Measurements from ENCODE around the gene METTL15. TPM values are rescaled to one million over a fixed set of nuclear protein-coding genes. Genes with fewer than 3 reads are reported as not detected.

METTL15 gene
- total RNA-seq, 4 donors from 2014 or later: 8.5 to 41.1 (median 17.0) TPM

GRCh38 chr11:28110821-28111200 lies 2.6 kb downstream of the METTL15 start:
- intact Hi-C loops (cut with DNase I; ENCODE audit: low total_unique reads): no loop called here

DNA sequence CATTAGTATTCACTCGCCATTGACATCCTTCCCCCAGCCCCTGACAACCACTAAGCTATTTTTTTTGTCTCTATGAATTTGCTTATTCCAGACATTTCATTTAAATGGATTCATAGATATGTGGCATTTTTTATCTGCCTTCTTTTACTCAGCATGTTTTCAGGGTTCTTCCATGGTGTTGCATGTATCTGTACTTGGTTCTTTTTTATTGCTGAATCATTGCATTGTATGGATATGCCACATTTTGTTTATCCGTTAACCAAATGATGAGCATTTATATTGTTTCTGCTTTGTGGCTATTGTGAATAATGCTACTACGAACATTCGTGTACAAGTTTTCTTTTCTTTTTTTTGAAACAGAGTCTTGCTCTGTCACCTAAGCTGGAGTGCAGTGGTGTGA lies 5.9 kb downstream of the METTL15 start:
- Histone ChIP-seq H3K4me1 (no peaks in the 10 kb centered on the region), H3K9me3 (no peaks in the 10 kb centered on the region), H3K4me3 (no peak overlapping the region), H3K36me3 (no peaks in the 10 kb centered on the region), H3K27me3 (no peaks in the 10 kb centered on the region), H3K27ac (no peak overlapping the region)
- intact Hi-C loops (cut with DNase I; ENCODE audit: low total_unique reads): no loop called here
- DNase-seq: no peak
- TF ChIP-seq POLR2A (IDR thresholded peaks at IDR 0.05): no peak
- TF ChIP-seq, protein P1, sequence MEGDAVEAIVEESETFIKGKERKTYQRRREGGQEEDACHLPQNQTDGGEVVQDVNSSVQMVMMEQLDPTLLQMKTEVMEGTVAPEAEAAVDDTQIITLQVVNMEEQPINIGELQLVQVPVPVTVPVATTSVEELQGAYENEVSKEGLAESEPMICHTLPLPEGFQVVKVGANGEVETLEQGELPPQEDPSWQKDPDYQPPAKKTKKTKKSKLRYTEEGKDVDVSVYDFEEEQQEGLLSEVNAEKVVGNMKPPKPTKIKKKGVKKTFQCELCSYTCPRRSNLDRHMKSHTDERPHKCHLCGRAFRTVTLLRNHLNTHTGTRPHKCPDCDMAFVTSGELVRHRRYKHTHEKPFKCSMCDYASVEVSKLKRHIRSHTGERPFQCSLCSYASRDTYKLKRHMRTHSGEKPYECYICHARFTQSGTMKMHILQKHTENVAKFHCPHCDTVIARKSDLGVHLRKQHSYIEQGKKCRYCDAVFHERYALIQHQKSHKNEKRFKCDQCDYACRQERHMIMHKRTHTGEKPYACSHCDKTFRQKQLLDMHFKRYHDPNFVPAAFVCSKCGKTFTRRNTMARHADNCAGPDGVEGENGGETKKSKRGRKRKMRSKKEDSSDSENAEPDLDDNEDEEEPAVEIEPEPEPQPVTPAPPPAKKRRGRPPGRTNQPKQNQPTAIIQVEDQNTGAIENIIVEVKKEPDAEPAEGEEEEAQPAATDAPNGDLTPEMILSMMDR (IDR thresholded peaks at IDR 0.05): no peak

More at GRCh38 chr11:28110821-28111200, 2.6 kb downstream of the METTL15 start:
- TF ChIP-seq, protein P1 (IDR thresholded peaks at IDR 0.05): no peak
- no peak for TF ChIP-seq POLR2A (IDR thresholded peaks at IDR 0.05)
- no peaks in the 10 kb centered on the region for H3K9me3 ChIP-seq
- no peaks in the 10 kb centered on the region for H3K4me1 ChIP-seq
- H3K27ac ChIP-seq: peak overlapping the region; percentile 77 to 86
- peak overlapping the region; percentile 56 to 83 for H3K4me3 ChIP-seq
- H3K36me3 ChIP-seq: no peaks in the 10 kb centered on the region
- no peaks in the 10 kb centered on the region for H3K27me3 ChIP-seq
- no peak for DNase-seq

- no peaks in the 10 kb centered on the region for H3K27me3 ChIP-seq
- H3K4me3 ChIP-seq: no peak overlapping the region
- intact Hi-C loops (cut with DNase I; ENCODE audit: low total_unique reads): no loop called here
- H3K36me3 ChIP-seq: no peaks in the 10 kb centered on the region
- DNase-seq: no peak
- no peaks in the 10 kb centered on the region for H3K4me1 ChIP-seq
- TF ChIP-seq, protein P1 (IDR thresholded peaks at IDR 0.05): no peak
- no peak for TF ChIP-seq POLR2A (IDR thresholded peaks at IDR 0.05)
- no peaks in the 10 kb centered on the region for H3K9me3 ChIP-seq
- H3K27ac ChIP-seq: no peak overlapping the region
Observed at GRCh38 chr11:28114731-28115130, 6.5 kb downstream of the METTL15 start.

GRCh38 chr11:28117712-28118111 lies 9.5 kb downstream of the METTL15 start:
- H3K36me3 ChIP-seq: no peaks in the 10 kb centered on the region
- no peaks in the 10 kb centered on the region for H3K9me3 ChIP-seq
- no peak for TF ChIP-seq POLR2A (IDR thresholded peaks at IDR 0.05)
- TF ChIP-seq, protein P1 (IDR thresholded peaks at IDR 0.05): no peak
- H3K27ac ChIP-seq: no peak overlapping the region
- DNase-seq: no peak
- no peak overlapping the region for H3K4me3 ChIP-seq
- peaks cover 0 to 4% of the 10 kb centered on the region in 2 donors for H3K4me1 ChIP-seq
- intact Hi-C loops (cut with DNase I; ENCODE audit: low total_unique reads): no loop called here
- H3K27me3 ChIP-seq: no peaks in the 10 kb centered on the region

DNA sequence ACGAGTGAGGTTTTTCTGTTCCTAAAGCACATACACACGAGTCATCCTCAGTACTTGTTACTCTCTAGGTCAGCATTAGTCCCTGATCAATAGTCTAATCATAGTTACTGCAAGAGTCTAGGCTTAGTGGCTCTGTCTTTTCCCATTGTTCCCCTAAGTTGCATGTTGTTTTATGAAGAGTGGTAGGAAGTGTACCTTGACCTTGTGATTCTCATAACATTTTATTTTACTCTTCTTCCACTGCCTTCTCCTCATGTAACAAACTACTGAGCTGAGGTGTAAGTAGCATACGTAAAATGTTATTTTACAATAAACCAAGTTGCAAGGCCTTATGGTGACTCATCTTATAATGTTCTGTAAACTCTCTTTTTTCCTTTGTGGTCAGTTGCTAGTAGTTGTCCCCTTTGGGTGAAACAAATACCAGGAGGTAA lies 15.0 kb downstream of the METTL15 start:
- intact Hi-C loops (cut with DNase I; ENCODE audit: low total_unique reads): no loop called here
- Histone ChIP-seq H3K27me3 (no peaks in the 10 kb centered on the region), H3K9me3 (no peaks in the 10 kb centered on the region), H3K36me3 (no peaks in the 10 kb centered on the region), H3K4me1 (peaks cover 0 to 4% of the 10 kb centered on the region in 2 donors), H3K27ac (no peak overlapping the region), H3K4me3 (no peak overlapping the region)
- no peak for DNase-seq
- TF ChIP-seq POLR2A (IDR thresholded peaks at IDR 0.05): no peak
- TF ChIP-seq, protein P1 (IDR thresholded peaks at IDR 0.05): no peak

Measured in uterus (tissue), 4 donors.